Subcutaneous abdominal adipose tissue (tissue), 5 donors: Measurements from ENCODE around the gene FNDC8.
"Not testable (repeated sequence)": the region's sequence is repeated elsewhere in the genome, so short reads cannot be mapped to it uniquely, and the experiment has no call there.

ENCODE experiments used
- H3K27ac ChIP-seq: one replicate; pipeline ENCODE4 v1.7.0; 2013; ENCODE audit warnings: low read depth, mild to moderate bottlenecking, inconsistent platforms, low read length, moderate library complexity
- H3K27me3 ChIP-seq, 5 donors: one replicate each; pipeline ENCODE4 v1.7.0; 2013; ENCODE audit warnings: low read length in 5 of 5, inconsistent platforms in 1 of 5; ENCODE audit not compliant: control insufficient read depth in 5 of 5, insufficient read depth in 4 of 5
- H3K36me3 ChIP-seq, 5 donors: one replicate each; pipeline ENCODE4 v1.7.0; 2013; ENCODE audit warnings: low read length in 5 of 5; ENCODE audit not compliant: control insufficient read depth in 5 of 5, insufficient read depth in 5 of 5
- H3K4me1 ChIP-seq, 5 donors: one replicate each; pipeline ENCODE4 v1.7.0; 2013; ENCODE audit warnings: low read length in 5 of 5, mild to moderate bottlenecking in 3 of 5, moderate library complexity in 1 of 5; ENCODE audit not compliant: control insufficient read depth in 5 of 5, insufficient read depth in 5 of 5
- H3K4me3 ChIP-seq, 5 donors: one replicate each; pipeline ENCODE4 v1.7.0; 2013; ENCODE audit warnings: low read length in 5 of 5, low read depth in 1 of 5
- H3K9ac ChIP-seq, 5 donors: one replicate each; pipeline ENCODE4 v1.7.0; 2013; ENCODE audit warnings: low read length in 5 of 5, mild to moderate bottlenecking in 4 of 5, moderate library complexity in 3 of 5
- H3K9me3 ChIP-seq, 5 donors: one replicate each; pipeline ENCODE4 v1.7.0; 2013; ENCODE audit warnings: low read length in 5 of 5; ENCODE audit not compliant: control insufficient read depth in 5 of 5
- donor health status: healthy.
- donor health status: healthy.
- donor health status: healthy.
- donor health status: healthy.
- donor health status: healthy.

The FNDC8 gene

DNA sequence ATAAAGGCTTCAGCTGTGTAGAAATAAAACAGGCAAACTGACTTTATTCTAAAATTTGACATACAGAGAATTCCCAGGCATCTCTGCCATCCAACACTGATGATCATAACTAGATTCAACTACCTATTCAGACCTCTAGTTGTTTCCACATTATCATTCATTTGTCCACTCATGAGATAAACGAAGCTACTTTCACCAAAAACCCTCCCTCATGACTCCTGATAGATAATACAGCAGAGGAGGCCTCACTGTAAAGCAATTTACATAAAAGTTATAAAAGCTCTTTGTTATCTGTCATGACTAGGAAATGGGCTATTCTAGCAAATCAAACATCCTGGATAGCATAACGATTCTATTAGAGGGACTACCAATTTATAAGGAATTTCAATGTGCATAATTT is 38.3 kb upstream of the FNDC8 start:
- H3K9ac ChIP-seq = no peak overlapping the region
- no peaks in the 10 kb centered on the region for H3K9me3 ChIP-seq
- peaks cover 2 to 22% (median 14%) of the 10 kb centered on the region in 5 donors for H3K4me1 ChIP-seq
- H3K4me3 ChIP-seq = no peak overlapping the region
- no peaks in the 10 kb centered on the region for H3K27me3 ChIP-seq
- H3K36me3 ChIP-seq = no peaks in the 10 kb centered on the region
- H3K27ac ChIP-seq = no peak overlapping the region

DNA sequence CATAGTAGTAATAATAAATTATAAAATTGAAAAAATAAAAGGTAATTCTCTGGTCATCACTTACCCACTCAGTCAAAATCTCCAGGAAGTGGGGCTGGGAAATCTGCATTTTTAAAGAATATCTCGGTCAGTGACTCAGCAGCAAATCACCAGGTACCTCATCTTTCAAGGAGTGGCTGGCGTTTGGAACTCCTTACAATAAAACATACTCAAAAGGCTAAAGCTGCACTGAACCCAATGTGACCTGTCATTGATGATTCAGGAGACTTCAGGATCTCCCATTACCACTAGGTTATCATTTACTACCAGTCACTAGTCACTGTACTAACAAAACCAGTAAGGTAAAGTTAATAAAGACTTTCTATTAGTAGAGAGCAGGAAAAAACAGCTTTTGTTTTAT is 36.4 kb upstream of the FNDC8 start:
- Histone ChIP-seq H3K27ac (no peak overlapping the region), H3K4me1 (peaks cover 5 to 29% (median 27%) of the 10 kb centered on the region in 5 donors), H3K36me3 (no peaks in the 10 kb centered on the region), H3K4me3 (no peak overlapping the region), H3K9ac (no peak overlapping the region), H3K27me3 (no peaks in the 10 kb centered on the region), H3K9me3 (no peaks in the 10 kb centered on the region)

DNA sequence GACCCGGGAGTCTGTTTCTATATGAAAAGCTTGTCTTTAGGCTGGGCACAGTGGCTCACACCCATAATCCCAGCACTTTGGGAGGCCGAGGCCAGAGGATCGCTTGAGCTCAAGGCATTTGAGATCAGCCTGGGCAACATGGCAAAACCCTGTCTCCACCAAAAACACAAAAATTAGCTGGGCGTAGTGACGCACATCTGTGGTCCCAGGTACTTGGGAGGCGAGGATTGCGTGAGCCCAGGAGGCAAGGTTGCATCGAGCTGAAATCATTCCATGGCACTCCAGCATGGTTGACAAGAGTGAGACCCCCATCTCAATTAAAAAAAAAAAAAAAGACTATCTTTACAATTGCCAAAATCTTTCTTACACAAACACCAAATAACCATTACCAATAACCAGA is 35.3 kb upstream of the FNDC8 start:
- H3K27ac ChIP-seq = no peak overlapping the region
- no peaks in the 10 kb centered on the region for H3K9me3 ChIP-seq
- no peaks in the 10 kb centered on the region for H3K27me3 ChIP-seq
- no peaks in the 10 kb centered on the region for H3K36me3 ChIP-seq
- H3K4me1 ChIP-seq = peaks cover 5 to 30% (median 23%) of the 10 kb centered on the region in 5 donors
- no peak overlapping the region for H3K9ac ChIP-seq
- no peak overlapping the region for H3K4me3 ChIP-seq

DNA sequence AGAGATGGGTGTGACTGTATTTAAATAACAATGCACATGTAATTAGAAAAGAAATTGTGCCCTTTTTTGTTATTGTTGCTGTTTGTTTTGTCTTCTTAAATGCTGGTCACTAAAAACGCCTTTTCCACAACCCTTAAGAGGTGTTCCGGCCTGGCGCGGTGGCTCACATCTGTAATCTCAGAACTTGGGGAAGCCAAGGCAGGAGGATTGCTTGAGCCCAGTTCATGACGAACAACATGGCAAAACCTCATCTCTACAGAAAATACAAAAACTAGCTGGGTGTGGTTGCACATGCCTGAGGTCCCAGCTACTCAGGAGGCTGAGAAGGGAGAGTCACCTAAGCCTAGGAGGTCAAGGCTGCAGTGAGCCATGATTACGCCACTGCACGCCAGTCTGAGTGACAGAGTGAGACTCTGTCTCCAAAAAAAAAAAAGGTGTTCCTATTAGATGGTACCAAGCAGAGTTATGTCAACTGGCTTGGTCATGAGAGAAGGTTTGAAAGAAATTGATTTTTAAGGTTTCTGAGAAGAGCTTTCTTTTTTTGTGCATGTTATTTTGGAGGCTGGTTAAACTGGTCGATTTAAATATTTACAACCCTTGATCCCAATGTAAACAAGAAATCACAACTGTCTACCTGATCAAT is 34.4 kb upstream of the FNDC8 start:
- Histone ChIP-seq H3K4me1 (peaks cover 5 to 25% (median 20%) of the 10 kb centered on the region in 5 donors), H3K9me3 (no peaks in the 10 kb centered on the region), H3K27ac (no peak overlapping the region), H3K9ac (no peak overlapping the region), H3K36me3 (no peaks in the 10 kb centered on the region), H3K27me3 (no peaks in the 10 kb centered on the region), H3K4me3 (no peak overlapping the region)

DNA sequence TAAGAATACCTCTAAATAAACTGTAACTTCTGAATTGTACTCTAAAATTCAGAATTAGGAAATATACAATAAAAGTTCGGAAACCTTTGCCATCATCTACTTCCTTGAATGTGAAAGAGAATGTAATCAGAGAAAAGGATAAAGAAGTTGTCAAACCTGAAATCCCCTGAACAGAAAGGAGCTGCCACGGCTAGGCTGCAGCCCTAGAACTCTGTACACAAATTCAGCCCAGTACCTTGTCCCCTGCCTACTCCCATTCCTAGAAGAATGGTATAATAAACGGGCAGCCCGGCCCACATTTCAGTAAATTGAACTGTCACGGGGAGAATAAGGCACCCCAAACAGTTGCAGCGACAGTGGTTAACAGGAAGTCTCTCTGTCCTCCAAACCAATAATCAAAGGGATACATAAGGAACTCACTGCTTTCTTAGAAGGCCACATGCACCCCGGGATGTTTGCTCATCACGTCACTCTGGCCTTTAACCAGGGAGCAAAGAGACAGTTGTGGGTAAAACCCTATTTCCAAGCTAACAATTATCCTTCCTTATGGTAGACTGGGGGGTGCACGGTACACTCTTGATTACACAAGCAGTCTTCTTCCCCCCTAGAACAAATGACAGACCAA is 33.6 kb upstream of the FNDC8 start:
- no peaks in the 10 kb centered on the region for H3K36me3 ChIP-seq
- peaks cover 5 to 21% (median 18%) of the 10 kb centered on the region in 5 donors for H3K4me1 ChIP-seq
- H3K9me3 ChIP-seq = no peaks in the 10 kb centered on the region
- H3K27ac ChIP-seq = peak overlapping the region; percentile 88
- peak overlapping the region; percentile 81 to 96 (median 89) for H3K4me3 ChIP-seq
- peak overlapping the region; percentile 77 to 95 (median 86) for H3K9ac ChIP-seq
- no peaks in the 10 kb centered on the region for H3K27me3 ChIP-seq

DNA sequence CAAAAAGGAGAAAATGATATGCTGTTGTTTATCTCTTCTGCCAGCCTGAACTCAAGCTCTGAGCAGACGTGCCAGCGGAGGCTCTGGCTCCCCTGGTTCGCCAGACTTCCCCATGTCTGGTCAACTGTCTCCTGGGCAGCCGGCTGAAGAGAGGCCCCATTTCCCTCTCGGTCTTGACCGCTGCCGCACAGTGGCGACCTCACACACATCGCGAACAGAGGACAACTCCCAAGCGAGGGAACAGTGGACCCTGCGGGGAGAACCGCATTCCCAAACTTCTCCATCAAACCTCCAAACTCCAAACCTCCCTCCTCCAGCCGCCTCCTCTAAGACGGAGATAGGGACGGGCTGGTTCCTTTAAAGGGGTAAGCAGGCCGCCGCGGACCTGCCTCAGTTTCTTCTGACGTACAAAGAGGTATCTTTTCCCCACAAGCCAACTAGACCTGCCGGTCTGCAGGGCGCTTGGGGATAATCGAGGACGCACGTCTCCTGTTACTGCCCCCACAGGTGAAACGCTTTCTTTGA is 33.0 kb upstream of the FNDC8 start:
- Histone ChIP-seq H3K4me1 (peaks cover 5 to 21% (median 18%) of the 10 kb centered on the region in 5 donors), H3K4me3 (peak overlapping the region; percentile 81 to 96 (median 89)), H3K9ac (peak overlapping the region; percentile 77 to 95 (median 86)), H3K27me3 (no peaks in the 10 kb centered on the region), H3K27ac (peak overlapping the region; percentile 88), H3K9me3 (no peaks in the 10 kb centered on the region), H3K36me3 (no peaks in the 10 kb centered on the region)

DNA sequence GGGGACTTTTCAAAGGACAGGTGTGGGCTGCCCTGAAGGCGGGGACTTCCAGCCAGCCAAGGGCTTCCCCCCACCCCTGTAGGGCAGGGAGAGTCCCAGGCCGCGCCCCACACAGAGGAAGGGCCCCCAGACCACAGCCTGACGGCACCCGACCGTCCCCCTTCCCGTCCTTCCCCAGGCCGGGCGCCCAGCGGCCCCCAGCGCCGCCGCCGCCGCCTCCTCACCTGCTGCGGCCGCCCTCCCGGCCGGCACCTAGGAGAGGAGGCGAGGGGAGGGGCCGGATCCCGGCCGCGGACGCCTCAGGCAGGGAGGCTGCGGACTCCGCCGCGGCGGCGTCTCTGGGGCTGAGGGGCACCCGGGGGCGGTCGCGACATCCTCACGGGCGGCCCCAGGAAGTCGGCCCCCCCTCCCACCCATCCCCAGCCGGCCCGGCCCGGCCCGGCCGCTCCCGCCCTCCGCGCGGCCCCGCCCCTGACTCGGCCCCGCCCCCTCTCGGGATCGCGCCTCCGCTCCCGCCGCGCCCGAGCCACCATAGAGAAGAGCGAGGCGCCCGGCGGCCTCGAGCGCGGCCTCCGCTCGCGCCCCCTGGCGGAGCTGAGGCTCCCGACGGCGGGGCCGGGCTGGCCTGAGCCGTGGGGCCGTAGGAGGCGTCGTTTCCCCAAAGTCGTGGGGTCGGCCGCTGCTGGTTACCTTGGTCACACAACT is 32.4 kb upstream of the FNDC8 start:
- H3K27me3 ChIP-seq = no peaks in the 10 kb centered on the region
- peaks cover 5 to 21% (median 18%) of the 10 kb centered on the region in 5 donors for H3K4me1 ChIP-seq
- peak overlapping the region; percentile 81 to 96 (median 89) for H3K4me3 ChIP-seq
- H3K9me3 ChIP-seq = no peaks in the 10 kb centered on the region
- H3K27ac ChIP-seq = peak overlapping the region; percentile 88
- H3K9ac ChIP-seq = peak overlapping the region; percentile 81 to 95 (median 86)
- no peaks in the 10 kb centered on the region for H3K36me3 ChIP-seq

DNA sequence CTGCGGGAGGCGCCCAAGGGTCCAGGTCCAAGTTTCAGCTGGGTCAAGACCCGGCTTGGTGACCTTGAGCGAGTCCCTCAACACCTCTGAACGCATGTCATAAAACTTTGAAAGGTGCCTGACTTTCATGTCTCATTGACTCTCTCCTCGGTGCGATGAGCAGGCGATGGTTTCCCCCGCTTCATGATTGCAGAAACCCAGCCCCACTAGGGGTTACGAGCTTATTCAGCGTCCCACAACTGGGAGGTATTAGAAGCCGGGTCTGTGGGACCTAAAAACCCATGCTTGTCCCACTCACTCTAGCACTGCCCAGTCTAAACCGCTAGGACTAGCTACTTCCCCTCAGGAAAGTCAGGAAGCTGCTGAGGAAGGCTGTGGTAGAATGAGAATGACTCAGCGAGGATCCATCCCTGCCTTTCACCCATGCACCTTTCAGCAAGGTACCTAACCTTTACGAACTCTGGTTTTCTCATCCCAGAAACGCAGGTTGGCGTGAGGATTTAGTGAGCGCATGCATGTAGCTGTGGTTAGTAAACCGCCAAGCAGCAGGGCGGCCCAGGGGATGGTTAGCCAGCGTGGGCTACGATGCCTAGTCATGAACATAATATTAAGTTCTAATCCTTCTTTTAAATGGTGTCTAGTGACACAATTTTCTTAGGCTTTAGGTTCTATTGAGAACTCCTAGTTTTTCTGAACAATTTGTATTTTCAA is 31.7 kb upstream of the FNDC8 start:
- H3K4me3 ChIP-seq = peak overlapping the region; percentile 51 to 72 (median 63)
- no peaks in the 10 kb centered on the region for H3K36me3 ChIP-seq
- H3K27me3 ChIP-seq = no peaks in the 10 kb centered on the region
- H3K4me1 ChIP-seq = peaks cover 5 to 24% (median 18%) of the 10 kb centered on the region in 5 donors
- H3K9me3 ChIP-seq = no peaks in the 10 kb centered on the region
- H3K27ac ChIP-seq = peak overlapping the region; percentile 50
- H3K9ac ChIP-seq = peak overlapping the region in 4 of 5 donors; percentile 44 to 86 (median 78)

DNA sequence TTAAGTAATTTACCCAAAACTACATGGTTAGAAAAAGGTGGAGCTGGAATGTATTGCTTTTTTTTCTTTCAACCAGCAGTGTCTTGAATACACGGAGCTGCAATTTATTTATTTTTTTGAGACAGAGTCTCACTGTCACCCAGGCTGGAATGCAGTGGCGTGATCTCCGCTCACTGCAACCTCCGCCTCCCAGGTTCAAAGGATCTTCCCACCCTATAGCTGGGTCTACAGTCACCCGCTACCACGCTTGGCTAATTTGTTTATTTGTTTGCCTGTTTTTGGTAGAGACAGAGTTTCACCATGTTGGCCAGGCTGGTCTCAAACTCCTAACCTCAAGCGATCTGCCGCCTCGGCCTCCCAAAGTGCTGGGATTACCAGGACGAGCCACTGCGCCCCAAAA is 30.7 kb upstream of the FNDC8 start:
- not testable (repeated sequence) for H3K27ac ChIP-seq, H3K9me3 ChIP-seq, H3K9ac ChIP-seq, H3K4me3 ChIP-seq, H3K36me3 ChIP-seq, H3K27me3 ChIP-seq
- peaks cover 5 to 26% (median 18%) of the 10 kb centered on the region in 5 donors for H3K4me1 ChIP-seq
